GM23248 (cell line): ENCODE measurements around the gene CENPT. TPM values are rescaled to one million over a fixed set of nuclear protein-coding genes. Genes with fewer than 3 reads are reported as not detected.

Source experiments
- DNase-seq: peaks from one replicate; pipeline ENCODE4 v3.0.0-alpha.2; 2015
- H2AFZ ChIP-seq: fragments of 200-600 bp; sonication (generic); 2 replicates; pipeline ENCODE4 v1.6.1; 2016; ENCODE audit warnings: antibody characterized with exemption
- H3F3A ChIP-seq: fragments of 200-600 bp; sonication (generic); 2 replicates; pipeline ENCODE4 v1.6.1; 2016; ENCODE audit warnings: mild to moderate bottlenecking, antibody characterized with exemption, mixed run types; ENCODE audit not compliant: insufficient read depth
- H3K27ac ChIP-seq: fragments of 200-600 bp; sonication (generic); 2 replicates; pipeline ENCODE4 v1.5.1; 2016; ENCODE audit warnings: mild to moderate bottlenecking
- H3K27me3 ChIP-seq: fragments of 200-600 bp; sonication (generic); replicated peaks from 2 replicates; pipeline ENCODE4 v1.6.1; 2016; ENCODE audit warnings: mild to moderate bottlenecking; ENCODE audit not compliant: insufficient read depth
- H3K36me3 ChIP-seq: fragments of 200-600 bp; sonication (generic); 2 replicates; pipeline ENCODE4 v1.6.1; 2016; ENCODE audit warnings: low read depth, mild to moderate bottlenecking
- H3K4me1 ChIP-seq: fragments of 200-600 bp; sonication (generic); 2 replicates; pipeline ENCODE4 v1.6.1; 2016; ENCODE audit warnings: mild to moderate bottlenecking; ENCODE audit not compliant: insufficient read depth
- H3K4me2 ChIP-seq: fragments of 200-600 bp; sonication (generic); one replicate; pipeline ENCODE4 v1.6.1; 2016; ENCODE audit warnings: mild to moderate bottlenecking; ENCODE audit not compliant: unreplicated experiment
- H3K4me3 ChIP-seq: fragments of 200-600 bp; sonication (generic); 2 replicates; pipeline ENCODE4 v1.5.1; 2016; ENCODE audit warnings: mild to moderate bottlenecking
- H3K79me2 ChIP-seq: fragments of 200-600 bp; sonication (generic); 2 replicates; pipeline ENCODE4 v1.6.1; 2016; ENCODE audit warnings: mild to moderate bottlenecking; ENCODE audit not compliant: insufficient read depth
- H3K9ac ChIP-seq: fragments of 200-600 bp; sonication (generic); 2 replicates; pipeline ENCODE4 v1.6.1; 2016; ENCODE audit warnings: mild to moderate bottlenecking
- H3K9me2 ChIP-seq: fragments of 200-600 bp; sonication (generic); 2 replicates; pipeline ENCODE4 v1.6.1; 2016; ENCODE audit warnings: mixed run types, mild to moderate bottlenecking, moderate library complexity; ENCODE audit not compliant: insufficient read depth
- H3K9me3 ChIP-seq: fragments of 200-600 bp; sonication (generic); one replicate; pipeline ENCODE4 v1.6.1; 2017; ENCODE audit warnings: low read depth
- H4K20me1 ChIP-seq: fragments of 200-600 bp; sonication (generic); 2 replicates; pipeline ENCODE4 v1.6.0; 2016; ENCODE audit not compliant: insufficient read depth
- EZH2 ChIP-seq: fragments of 200-600 bp; sonication (generic); IDR thresholded peaks from 2 replicates; pipeline ENCODE4 v1.6.1; 2018; ENCODE audit warnings: antibody characterized with exemption, mild to moderate bottlenecking; ENCODE audit not compliant: insufficient read depth, poor library complexity, severe bottlenecking
- EZH2phosphoT487 ChIP-seq: fragments of 200-600 bp; sonication (generic); IDR thresholded peaks from 2 replicates; pipeline ENCODE4 v1.6.1; 2018; ENCODE audit warnings: antibody characterized with exemption, moderate library complexity, mild to moderate bottlenecking, low read depth; ENCODE audit not compliant: insufficient read depth
- WGBS, 2 experiments: methylation state at CpG; one replicate each; pipeline ENCODE4 v1.1.6; 2015 to 2017; ENCODE audit warnings: low lambda C conversion rate in 2 of 2, low coverage in 1 of 2; ENCODE audit errors: missing lambda C conversion rate in 2 of 2; 5-methylcytosine and 5-hydroxymethylcytosine counted together
- in situ Hi-C: fragments of 300-500 bp; cut with MboI; formaldehyde crosslinking; loops from 2 replicates; pipeline ENCODE4 v1.15.0; 2020
- polyA plus RNA-seq: library from polyadenylated mRNA; unstranded; fragments of >200 nt; fragmentation: Nextera tagmentation; extraction: Ambion mirVana; gene quantifications from 2 replicates; pipeline ENCODE4 v1.2.1, GENCODE V29; 2016
- total RNA-seq: library from RNA; depleted of rRNA; stranded (reverse); fragments of >200 nt; shearing (Covaris generic); gene quantifications from 2 replicates; pipeline ENCODE4 v1.2.3, GENCODE V29; 2014

Gene CENPT
- total and polyA plus RNA-seq, 2 experiments from 2014 or later, result 53.4 to 63.1 TPM

DNA sequence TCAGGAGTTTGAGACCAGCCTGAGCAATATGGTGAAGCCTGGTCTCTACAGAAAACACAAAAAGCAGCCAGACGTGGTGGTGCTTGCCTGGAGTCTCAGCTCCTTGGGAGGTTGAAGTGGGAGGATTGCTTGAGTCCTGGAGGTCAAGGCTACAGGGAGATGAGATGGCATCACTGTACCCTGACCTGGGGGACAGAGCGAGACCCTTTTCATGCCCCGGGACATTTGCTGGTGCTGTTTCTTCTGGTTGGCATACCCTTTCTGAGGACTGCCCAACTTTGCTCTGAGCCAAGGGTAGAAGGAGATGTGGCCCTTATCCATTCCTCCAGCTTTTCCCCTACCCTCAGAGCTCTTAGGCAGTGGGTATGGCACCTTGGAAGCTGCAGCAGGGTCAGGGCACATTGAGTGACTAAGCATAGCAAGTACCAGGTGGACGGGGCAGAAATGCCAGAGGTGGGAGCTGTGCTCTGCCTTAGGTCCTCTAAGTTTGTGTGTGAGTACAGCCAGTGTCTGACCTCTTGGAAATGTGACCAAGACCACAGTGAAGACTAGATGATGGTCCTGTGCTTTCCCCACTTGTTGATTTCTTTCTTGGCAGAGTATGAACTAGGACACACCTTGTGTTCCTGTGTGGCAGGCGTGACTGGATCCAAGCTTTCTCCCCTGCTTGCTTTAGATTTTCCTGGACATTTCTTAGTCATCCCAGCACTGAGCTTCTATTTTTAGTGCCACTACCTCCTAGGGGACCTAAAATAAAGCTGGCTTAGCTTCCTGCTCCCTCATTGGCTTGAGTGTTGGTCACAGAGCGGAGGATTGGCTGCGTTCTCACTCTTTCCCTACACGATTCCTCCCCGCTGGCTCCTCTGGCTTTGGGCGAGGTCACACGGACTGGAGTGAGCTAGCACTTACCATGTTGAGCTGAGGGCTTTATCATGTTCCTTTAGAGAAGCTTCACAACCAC, 15.4 kb upstream of the CENPT start:
- Histone ChIP-seq H3K4me2 (peak overlapping the region; percentile 54), H3K36me3 (peaks cover 26% of the 10 kb centered on the region; the same call in 1 of the 2 replicates)

DNA sequence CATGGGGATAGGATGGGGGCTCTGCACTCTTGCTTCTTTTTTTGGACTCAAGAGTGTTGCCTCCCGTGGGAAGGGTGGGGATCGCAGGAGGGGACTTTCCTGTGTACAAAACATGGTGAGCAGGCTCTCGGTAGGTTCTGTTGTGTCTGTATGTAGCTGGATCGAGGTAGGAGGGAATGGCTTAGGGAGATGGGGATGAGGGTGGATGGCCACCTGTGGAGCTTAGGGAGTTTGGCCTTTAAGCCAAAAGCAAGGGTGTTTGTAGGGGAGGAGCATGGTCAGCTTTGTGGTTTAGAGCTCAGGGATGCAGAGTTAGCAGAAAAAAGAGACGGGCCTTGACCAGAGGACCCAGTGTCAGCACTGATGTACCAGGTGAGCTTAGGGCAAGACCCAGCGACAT, 14.4 kb upstream of the CENPT start:
- H3K4me2 ChIP-seq, result peak overlapping the region; percentile 65
- H3K4me1 ChIP-seq, result peaks cover 56% of the 10 kb centered on the region
- peaks cover 52% of the 10 kb centered on the region for H3F3A ChIP-seq
- H3K9ac ChIP-seq, result peak overlapping the region; percentile 75
- H3K27ac ChIP-seq, result peak overlapping the region; percentile 94
- no peaks in the 10 kb centered on the region for H3K27me3 ChIP-seq
- H2AFZ ChIP-seq, result no peak overlapping the region
- H3K9me3 ChIP-seq, result no peaks in the 10 kb centered on the region
- in situ Hi-C loops, result no loop called here
- H4K20me1 ChIP-seq, result peaks cover 12% of the 10 kb centered on the region; the same call in 1 of the 2 replicates
- H3K36me3 ChIP-seq, result peaks cover 15% of the 10 kb centered on the region; the same call in 1 of the 2 replicates
- 96% methylated on average over 6 of the region's 6 CpGs for WGBS, 2 experiments
- H3K9me2 ChIP-seq, result no peaks in the 10 kb centered on the region
- no peak for DNase-seq
- H3K4me3 ChIP-seq, result no peak overlapping the region
- peaks cover 96% of the 10 kb centered on the region for H3K79me2 ChIP-seq
- TF ChIP-seq EZH2, result no peak
- no peak for TF ChIP-seq EZH2phosphoT487

More for the DNA sequence above, 15.4 kb upstream of the CENPT start:
- H3F3A ChIP-seq, result peaks cover 45% of the 10 kb centered on the region
- H3K4me3 ChIP-seq, result no peak overlapping the region
- H3K9ac ChIP-seq, result peak overlapping the region; percentile 62
- H3K9me3 ChIP-seq, result no peaks in the 10 kb centered on the region
- WGBS, 2 experiments, result 59 to 61% methylated on average over 11 of the region's 11 CpGs
- no peak overlapping the region for H2AFZ ChIP-seq
- TF ChIP-seq EZH2, result no peak
- no peak for TF ChIP-seq EZH2phosphoT487
- H3K4me1 ChIP-seq, result peaks cover 48% of the 10 kb centered on the region
- in situ Hi-C loops, result no loop called here
- H4K20me1 ChIP-seq, result peaks cover 12% of the 10 kb centered on the region; the same call in 1 of the 2 replicates
- peak overlapping the region; percentile 94 for H3K27ac ChIP-seq
- no peaks in the 10 kb centered on the region for H3K9me2 ChIP-seq
- H3K79me2 ChIP-seq, result peaks cover 99% of the 10 kb centered on the region
- no peaks in the 10 kb centered on the region for H3K27me3 ChIP-seq
- DNase-seq, result peak; percentile 87

DNA sequence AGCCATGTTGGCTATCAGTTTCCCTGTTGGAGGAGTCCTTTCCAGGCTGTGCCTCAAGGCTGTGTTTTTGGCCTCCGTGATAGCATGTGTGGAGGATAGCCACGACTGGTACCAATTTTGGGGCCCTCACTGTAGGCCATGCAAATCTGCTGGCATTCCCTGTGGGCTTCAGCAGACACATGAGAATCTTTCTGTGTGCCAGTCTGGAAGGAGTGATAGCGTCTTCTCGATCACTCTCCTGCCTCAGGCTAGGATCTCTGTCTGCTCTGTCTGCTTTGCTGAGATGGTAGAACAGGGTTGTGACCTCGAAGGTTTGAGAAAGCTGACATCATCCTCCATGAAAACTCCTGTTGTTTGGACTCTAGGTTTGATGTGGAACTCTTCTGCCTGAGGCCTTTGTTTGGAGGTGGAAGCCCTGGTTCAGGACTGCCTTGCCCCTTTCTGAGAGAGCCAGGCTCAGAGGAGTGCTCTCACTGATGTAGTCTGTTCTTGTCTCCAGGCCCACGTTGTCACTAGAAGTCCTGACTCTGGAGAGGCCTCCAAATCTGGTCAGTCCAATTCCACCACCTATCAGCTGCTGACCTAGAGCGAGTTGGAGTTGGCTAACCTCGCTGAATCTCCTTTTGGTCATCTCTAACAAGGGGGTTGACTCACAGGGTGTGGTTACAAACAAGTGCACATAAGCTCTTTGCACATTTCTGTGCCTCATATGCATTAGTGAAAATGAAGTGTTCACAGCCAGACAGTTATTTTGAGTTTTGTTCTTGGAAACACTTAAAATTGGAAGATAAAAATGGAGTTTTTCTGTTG, 13.3 kb upstream of the CENPT start:
- Histone ChIP-seq H3F3A (peaks cover 63% of the 10 kb centered on the region), H3K4me1 (peaks cover 57% of the 10 kb centered on the region), H4K20me1 (peaks cover 14% of the 10 kb centered on the region; the same call in 1 of the 2 replicates), H3K9me3 (no peaks in the 10 kb centered on the region), H3K36me3 (peaks cover 10% of the 10 kb centered on the region; the same call in 1 of the 2 replicates), H3K27ac (peak overlapping the region; percentile 94), H2AFZ (no peak overlapping the region), H3K4me2 (peak overlapping the region; percentile 65), H3K4me3 (no peak overlapping the region), H3K9ac (peak overlapping the region; percentile 75), H3K79me2 (peaks cover 96% of the 10 kb centered on the region), H3K9me2 (no peaks in the 10 kb centered on the region), H3K27me3 (no peaks in the 10 kb centered on the region)
- TF ChIP-seq EZH2 (no peak), EZH2phosphoT487 (no peak)
- in situ Hi-C loops, result no loop called here
- WGBS, 2 experiments, result 43 to 44% methylated on average over 8 of the region's 8 CpGs
- peak; percentile 95 for DNase-seq

DNA sequence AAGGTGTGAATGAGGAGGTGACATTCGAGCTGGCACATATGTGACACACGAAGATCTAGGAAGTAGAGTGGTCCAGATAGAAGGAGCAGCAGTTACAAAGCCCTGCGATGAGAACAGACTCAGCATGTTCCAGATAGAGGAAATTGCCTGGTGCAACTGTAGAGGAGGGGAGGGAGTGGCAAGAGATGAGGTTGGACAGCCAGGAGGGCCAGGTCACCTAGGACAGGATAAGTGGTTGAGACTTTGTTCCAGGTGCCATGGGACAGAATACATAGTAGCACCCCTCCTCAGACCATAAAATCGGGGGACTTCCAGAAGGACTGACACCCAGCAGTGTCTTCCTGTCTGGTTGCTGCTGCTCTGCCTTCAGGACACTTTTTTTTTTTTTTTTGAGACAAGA, 11.0 kb upstream of the CENPT start:
- Histone ChIP-seq H2AFZ (no peak overlapping the region), H3K27me3 (no peaks in the 10 kb centered on the region), H3K9me3 (no peaks in the 10 kb centered on the region), H3K4me2 (peak overlapping the region; percentile 78), H4K20me1 (peaks cover 16% of the 10 kb centered on the region; the same call in 1 of the 2 replicates), H3K36me3 (peaks cover 4% of the 10 kb centered on the region; the same call in 1 of the 2 replicates), H3K27ac (peak overlapping the region; percentile 100), H3K4me3 (peak overlapping the region; percentile 46; the same call in 1 of the 2 replicates), H3K79me2 (peaks cover 96% of the 10 kb centered on the region), H3K9me2 (no peaks in the 10 kb centered on the region), H3K9ac (peak overlapping the region; percentile 96), H3F3A (peaks cover 58% of the 10 kb centered on the region), H3K4me1 (peaks cover 52% of the 10 kb centered on the region)
- WGBS, 2 experiments, result 47 to 48% methylated on average over 4 of the region's 4 CpGs
- in situ Hi-C loops, result no loop called here
- no peak for TF ChIP-seq EZH2phosphoT487
- no peak for TF ChIP-seq EZH2
- DNase-seq, result peak; percentile 54
